GM12873 (cell line): Measurements from ENCODE around the gene CDC42EP1.

Experiments
- CTCF ChIP-seq: IDR thresholded peaks from 2 replicates; pipeline ENCODE4 v1.5.1; 2012; ENCODE audit warnings: low read depth, mild to moderate bottlenecking, moderate library complexity, low read length, control low read depth; ENCODE audit not compliant: insufficient read depth; ENCODE audit errors: missing control alignments

The CDC42EP1 gene

GRCh38 chr22:37544955-37545702 lies 15.2 kb upstream of the CDC42EP1 start:
- peak; percentile 86 for TF ChIP-seq CTCF

GRCh38 chr22:37545703-37546436 lies 14.4 kb upstream of the CDC42EP1 start:
- no peak for TF ChIP-seq CTCF

- no peak for TF ChIP-seq CTCF
Measured at GRCh38 chr22:37546437-37547250, 13.6 kb upstream of the CDC42EP1 start.

DNA sequence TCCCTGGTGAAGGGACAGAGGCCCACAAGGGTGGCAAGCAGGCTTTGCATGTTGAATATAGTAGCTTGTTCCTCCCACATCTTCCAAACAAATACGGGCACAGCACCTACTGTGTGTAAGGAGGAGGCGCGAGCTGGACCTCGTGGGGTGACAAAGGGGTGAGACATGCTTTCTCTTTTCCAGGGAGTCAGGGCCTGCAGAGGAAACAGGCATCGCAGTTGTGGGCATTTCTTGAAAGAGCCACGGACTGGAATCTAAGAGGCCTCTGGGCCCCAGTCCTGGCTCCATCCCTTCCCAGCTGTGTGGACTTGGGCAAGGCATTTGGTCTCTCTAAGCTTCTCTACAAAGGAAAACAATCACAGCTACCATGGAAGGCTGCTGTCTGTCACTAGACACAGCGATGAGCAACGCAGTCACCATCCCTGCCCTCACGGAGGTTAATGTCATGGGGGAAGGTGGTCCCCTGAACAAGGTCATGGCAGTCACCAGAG lies 13.0 kb upstream of the CDC42EP1 start:
- no peak for TF ChIP-seq CTCF

GRCh38 chr22:37549704-37550059 lies 10.6 kb upstream of the CDC42EP1 start:
- TF ChIP-seq CTCF = no peak

- TF ChIP-seq CTCF = no peak
Measured at GRCh38 chr22:37551981-37552380, 8.3 kb upstream of the CDC42EP1 start.
